BLaER1 (cell line): ENCODE measurements around the gene KIRREL3.

Source experiments
- H3K27ac ChIP-seq: shearing (Covaris generic); formaldehyde crosslinking; 2 replicates; pipeline ENCODE4 v1.8.1; 2022
- H3K27me3 ChIP-seq: shearing (Covaris generic); formaldehyde crosslinking; 2 replicates; pipeline ENCODE4 v1.8.1; 2022
- H3K36me3 ChIP-seq: shearing (Covaris generic); formaldehyde crosslinking; 2 replicates; pipeline ENCODE4 v1.8.1; 2022
- H3K4me1 ChIP-seq: shearing (Covaris generic); formaldehyde crosslinking; 2 replicates; pipeline ENCODE4 v1.8.1; 2022
- H3K4me2 ChIP-seq: shearing (Covaris generic); formaldehyde crosslinking; 2 replicates; pipeline ENCODE4 v1.8.1; 2022
- H3K4me3 ChIP-seq: shearing (Covaris generic); formaldehyde crosslinking; 2 replicates; pipeline ENCODE4 v1.8.1; 2022
- H3K9ac ChIP-seq: shearing (Covaris generic); formaldehyde crosslinking; 2 replicates; pipeline ENCODE4 v1.8.1; 2022
- H3K9me3 ChIP-seq: shearing (Covaris generic); formaldehyde crosslinking; 2 replicates; pipeline ENCODE4 v1.8.1; 2022
- H4K20me1 ChIP-seq: shearing (Covaris generic); formaldehyde crosslinking; 2 replicates; pipeline ENCODE4 v1.8.1; 2022
- Cebpa-rat ChIP-seq: shearing (Covaris generic); IDR thresholded peaks from 2 replicates; pipeline ENCODE4 v1.8.1; 2022

Gene KIRREL3

GRCh38 chr11:126416542-126417090 lies 584.0 kb downstream of the KIRREL3 start:
- Histone ChIP-seq H3K9ac (peak overlapping the region; percentile 72), H3K4me1 (peaks cover 51% of the 10 kb centered on the region), H3K36me3 (peaks cover 42% of the 10 kb centered on the region), H4K20me1 (no peaks in the 10 kb centered on the region), H3K9me3 (no peaks in the 10 kb centered on the region), H3K4me2 (peak overlapping the region; percentile 74), H3K4me3 (peak overlapping the region; percentile 64), H3K27me3 (no peaks in the 10 kb centered on the region), H3K27ac (peak overlapping the region; percentile 74)
- no peak for TF ChIP-seq Cebpa-rat

- Histone ChIP-seq H3K4me2 (peak overlapping the region; percentile 74), H3K27ac (peak overlapping the region; percentile 74; the same call in 1 of the 2 replicates), H3K4me1 (peaks cover 44% of the 10 kb centered on the region), H3K9me3 (no peaks in the 10 kb centered on the region), H3K27me3 (no peaks in the 10 kb centered on the region), H3K9ac (no peak overlapping the region; the same call in 1 of the 2 replicates), H3K4me3 (no peak overlapping the region; the same call in 1 of the 2 replicates), H4K20me1 (no peaks in the 10 kb centered on the region), H3K36me3 (peaks cover 45% of the 10 kb centered on the region)
- no peak for TF ChIP-seq Cebpa-rat
Measured at GRCh38 chr11:126415669-126416420, 584.7 kb downstream of the KIRREL3 start.

GRCh38 chr11:126415128-126415527 lies 585.4 kb downstream of the KIRREL3 start:
- TF ChIP-seq Cebpa-rat = no peak
- H3K27me3 ChIP-seq = no peaks in the 10 kb centered on the region
- peaks cover 37% of the 10 kb centered on the region for H3K4me1 ChIP-seq
- H3K27ac ChIP-seq = no peak overlapping the region
- H3K4me2 ChIP-seq = no peak overlapping the region
- H3K36me3 ChIP-seq = peaks cover 51% of the 10 kb centered on the region
- H4K20me1 ChIP-seq = no peaks in the 10 kb centered on the region
- no peaks in the 10 kb centered on the region for H3K9me3 ChIP-seq
- no peak overlapping the region for H3K9ac ChIP-seq
- H3K4me3 ChIP-seq = no peak overlapping the region

- no peak for TF ChIP-seq Cebpa-rat
- no peak overlapping the region for H3K4me3 ChIP-seq
- H3K27ac ChIP-seq = no peak overlapping the region
- peaks cover 32% of the 10 kb centered on the region for H3K4me1 ChIP-seq
- no peak overlapping the region for H3K4me2 ChIP-seq
- no peak overlapping the region for H3K9ac ChIP-seq
- peaks cover 56% of the 10 kb centered on the region for H3K36me3 ChIP-seq
- H4K20me1 ChIP-seq = no peaks in the 10 kb centered on the region
- H3K9me3 ChIP-seq = no peaks in the 10 kb centered on the region
- H3K27me3 ChIP-seq = no peaks in the 10 kb centered on the region
Measured at GRCh38 chr11:126414615-126415014, 586.0 kb downstream of the KIRREL3 start.

GRCh38 chr11:126413843-126414405 lies 586.6 kb downstream of the KIRREL3 start:
- peaks cover 25% of the 10 kb centered on the region for H3K4me1 ChIP-seq
- no peak overlapping the region for H3K27ac ChIP-seq
- H3K9me3 ChIP-seq = no peaks in the 10 kb centered on the region
- peaks cover 63% of the 10 kb centered on the region for H3K36me3 ChIP-seq
- H3K9ac ChIP-seq = no peak overlapping the region
- no peak for TF ChIP-seq Cebpa-rat
- no peak overlapping the region for H3K4me2 ChIP-seq
- H4K20me1 ChIP-seq = no peaks in the 10 kb centered on the region
- H3K27me3 ChIP-seq = no peaks in the 10 kb centered on the region
- no peak overlapping the region for H3K4me3 ChIP-seq

- Histone ChIP-seq H3K9me3 (no peaks in the 10 kb centered on the region), H3K4me3 (no peak overlapping the region), H3K4me2 (no peak overlapping the region), H3K36me3 (peaks cover 68% of the 10 kb centered on the region), H3K27me3 (no peaks in the 10 kb centered on the region), H3K27ac (no peak overlapping the region), H3K4me1 (peaks cover 20% of the 10 kb centered on the region), H4K20me1 (no peaks in the 10 kb centered on the region), H3K9ac (no peak overlapping the region)
- no peak for TF ChIP-seq Cebpa-rat
Measured at GRCh38 chr11:126413426-126413825, 587.1 kb downstream of the KIRREL3 start.

GRCh38 chr11:126411971-126412381 lies 588.6 kb downstream of the KIRREL3 start:
- TF ChIP-seq Cebpa-rat = no peak
- H3K36me3 ChIP-seq = peaks cover 80% of the 10 kb centered on the region

GRCh38 chr11:126410649-126411048 lies 589.9 kb downstream of the KIRREL3 start:
- Histone ChIP-seq H3K9me3 (no peaks in the 10 kb centered on the region), H3K4me1 (no peaks in the 10 kb centered on the region), H3K9ac (no peak overlapping the region), H3K4me2 (no peak overlapping the region), H3K27ac (no peak overlapping the region), H3K4me3 (no peak overlapping the region), H4K20me1 (no peaks in the 10 kb centered on the region), H3K36me3 (peaks cover 88% of the 10 kb centered on the region), H3K27me3 (no peaks in the 10 kb centered on the region)
- TF ChIP-seq Cebpa-rat = no peak

More at GRCh38 chr11:126411971-126412381, 588.6 kb downstream of the KIRREL3 start:
- Histone ChIP-seq H3K4me1 (peaks cover 9% of the 10 kb centered on the region), H3K27me3 (no peaks in the 10 kb centered on the region), H3K4me2 (no peak overlapping the region), H3K4me3 (no peak overlapping the region), H4K20me1 (no peaks in the 10 kb centered on the region), H3K9ac (no peak overlapping the region), H3K9me3 (no peaks in the 10 kb centered on the region), H3K27ac (no peak overlapping the region)

- Histone ChIP-seq H3K4me3 (no peak overlapping the region), H3K9ac (no peak overlapping the region), H3K27me3 (no peaks in the 10 kb centered on the region), H3K9me3 (no peaks in the 10 kb centered on the region), H3K4me2 (no peak overlapping the region), H4K20me1 (no peaks in the 10 kb centered on the region), H3K4me1 (no peaks in the 10 kb centered on the region), H3K27ac (no peak overlapping the region), H3K36me3 (peaks cover 79% of the 10 kb centered on the region)
- TF ChIP-seq Cebpa-rat = no peak
Measured at GRCh38 chr11:126409620-126409985, 591.0 kb downstream of the KIRREL3 start.

- Histone ChIP-seq H3K36me3 (peaks cover 75% of the 10 kb centered on the region), H4K20me1 (no peaks in the 10 kb centered on the region), H3K9ac (no peak overlapping the region), H3K27me3 (no peaks in the 10 kb centered on the region), H3K27ac (no peak overlapping the region), H3K9me3 (no peaks in the 10 kb centered on the region), H3K4me3 (no peak overlapping the region), H3K4me2 (no peak overlapping the region), H3K4me1 (no peaks in the 10 kb centered on the region)
- TF ChIP-seq Cebpa-rat = no peak
Measured at GRCh38 chr11:126408901-126409619, 591.5 kb downstream of the KIRREL3 start.
